HEK293 (cell line): ENCODE measurements around the gene CTNNA2.

Source experiments
- CTCF ChIA-PET: fragments of 350-600 bp; formaldehyde crosslinking; extraction: SDS; loops from one replicate; lab custom pipeline; 2021; ENCODE audit warnings: antibody characterized with exemption; lab: Yijun Ruan, JAX
- POLR2A ChIA-PET: fragments of 300-600 bp; formaldehyde crosslinking; extraction: SDS; loops from one replicate; lab custom pipeline; 2020; ENCODE audit warnings: antibody characterized with exemption, inconsistent platforms; lab: Yijun Ruan, JAX
- H3K27ac ChIP-seq: fragments of 200-500 bp; sonication (Bioruptor generic); 2 replicates; pipeline ENCODE4 v1.5.1; 2014; ENCODE audit warnings: low read depth, low read length, control low read depth, inconsistent platforms; ENCODE audit errors: extremely low read depth
- H3K36me3 ChIP-seq, 2 experiments: fragments of 200-500 bp in 1 of 2; sonication (Bioruptor generic) in 1 of 2; 1 replicate in 1 of 2; 2 replicates in 1 of 2; pipeline ENCODE4 v1.5.1; 2014 to 2017; ENCODE audit warnings: inconsistent platforms in 2 of 2, low read length in 2 of 2; ENCODE audit not compliant: control insufficient read depth in 2 of 2, insufficient read depth in 1 of 2
- H3K4me1 ChIP-seq: fragments of 200-500 bp; sonication (Bioruptor generic); 2 replicates; pipeline ENCODE4 v1.5.1; 2014; ENCODE audit warnings: mild to moderate bottlenecking, low read length, inconsistent platforms; ENCODE audit not compliant: control insufficient read depth, insufficient read depth
- H3K4me3 ChIP-seq: 2 replicates; pipeline ENCODE4 v1.5.1; 2011; ENCODE audit warnings: low read depth, mild to moderate bottlenecking, control low read depth, low read length, moderate library complexity
- H3K9me3 ChIP-seq: fragments of 200-500 bp; sonication (Bioruptor generic); 2 replicates; pipeline ENCODE4 v1.5.1; 2014; ENCODE audit warnings: low read depth, low read length, inconsistent platforms; ENCODE audit not compliant: control insufficient read depth, insufficient read depth
- KLF16 ChIP-seq: fragments of 450-650 bp; formaldehyde crosslinking; IDR thresholded peaks from 2 replicates; pipeline ENCODE4 v1.5.1; 2017; ENCODE audit warnings: missing biosample characterization, missing genetic modification characterization
- KLF8 ChIP-seq: fragments of 450-650 bp; formaldehyde crosslinking; IDR thresholded peaks from 2 replicates; pipeline ENCODE4 v1.5.1; 2016; ENCODE audit warnings: missing biosample characterization, missing genetic modification characterization
- SCRT1 ChIP-seq: fragments of 450-650 bp; formaldehyde crosslinking; IDR thresholded peaks from 2 replicates; pipeline ENCODE4 v1.5.1; 2016; ENCODE audit warnings: missing biosample characterization, missing genetic modification characterization, borderline replicate concordance
- ZBTB20 ChIP-seq: fragments of 450-650 bp; formaldehyde crosslinking; IDR thresholded peaks from 2 replicates; pipeline ENCODE4 v1.5.1; 2016; ENCODE audit warnings: missing biosample characterization, missing genetic modification characterization
- ZNF341 ChIP-seq: fragments of 450-650 bp; formaldehyde crosslinking; IDR thresholded peaks from 2 replicates; pipeline ENCODE4; 2016; ENCODE audit warnings: low read depth, missing biosample characterization, missing genetic modification characterization
- ZNF416 ChIP-seq: fragments of 450-650 bp; formaldehyde crosslinking; IDR thresholded peaks from 2 replicates; pipeline ENCODE4 v1.5.1; 2016; ENCODE audit warnings: missing biosample characterization, missing genetic modification characterization
- ZNF701 ChIP-seq: fragments of 450-650 bp; formaldehyde crosslinking; IDR thresholded peaks from 2 replicates; pipeline ENCODE4 v1.5.1; 2016; ENCODE audit warnings: missing biosample characterization, missing genetic modification characterization
- TF ChIP-seq, protein P1 (sequence below): sonication (generic); formaldehyde crosslinking; IDR thresholded peaks from 2 replicates; pipeline ENCODE4 v1.8.1; 2022; ENCODE audit warnings: mild to moderate bottlenecking, moderate library complexity, missing genetic modification reagents
- TF ChIP-seq, protein P2 (sequence below): fragments of 450-650 bp; formaldehyde crosslinking; IDR thresholded peaks from 2 replicates; pipeline ENCODE4 v1.5.1; 2016; ENCODE audit warnings: missing biosample characterization, missing genetic modification characterization
- TF ChIP-seq, protein P3 (sequence below): fragments of 450-650 bp; formaldehyde crosslinking; IDR thresholded peaks from 2 replicates; pipeline ENCODE4 v1.5.1; 2016; ENCODE audit warnings: missing biosample characterization, missing genetic modification characterization
- TF ChIP-seq, protein P4 (sequence below): fragments of 450-650 bp; formaldehyde crosslinking; IDR thresholded peaks from 2 replicates; pipeline ENCODE4 v1.5.1; 2016; ENCODE audit warnings: missing biosample characterization, missing genetic modification characterization
- TF ChIP-seq, protein P5 (sequence below): fragments of 450-650 bp; formaldehyde crosslinking; IDR thresholded peaks from 2 replicates; pipeline ENCODE4 v1.5.1; 2016; ENCODE audit warnings: missing biosample characterization, missing genetic modification characterization, borderline replicate concordance
- TF ChIP-seq, protein P6 (sequence below): fragments of 450-650 bp; formaldehyde crosslinking; IDR thresholded peaks from 2 replicates; pipeline ENCODE4 v1.5.1; 2016; ENCODE audit warnings: missing biosample characterization, missing genetic modification characterization

Gene CTNNA2

DNA sequence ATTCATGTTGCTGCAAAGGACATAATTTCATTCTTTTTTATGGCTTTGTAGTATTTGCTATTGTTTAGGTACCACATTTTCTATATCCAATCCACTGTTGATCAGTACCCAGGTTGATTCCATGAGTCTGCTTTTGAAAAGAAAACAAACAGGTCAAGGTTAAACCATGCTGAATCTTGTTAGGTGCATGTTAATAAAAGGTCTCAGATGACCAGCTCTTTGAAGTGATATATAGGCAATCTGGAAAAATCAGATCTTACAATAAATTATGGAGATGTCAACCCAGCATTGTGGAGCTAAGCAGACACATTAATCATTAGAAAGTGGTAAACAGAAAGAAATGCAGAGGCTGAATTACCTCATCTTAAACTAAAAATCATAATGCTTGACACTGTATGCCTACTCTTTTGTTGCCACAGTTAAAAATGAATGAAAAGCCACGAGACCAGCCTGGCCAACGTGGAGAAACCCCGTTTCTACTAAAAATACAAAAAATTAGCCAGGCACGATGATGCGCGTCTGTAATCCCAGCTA is 246.0 kb downstream of the CTNNA2 start:
- no peaks in the 10 kb centered on the region for H3K9me3 ChIP-seq
- TF ChIP-seq SCRT1 (tag by site-specific recombination) (no peak), KLF16 (tag by site-specific recombination) (no peak), ZNF341 (tag by site-specific recombination) (no peak), ZNF701 (tag by site-specific recombination) (no peak), ZNF416 (tag by site-specific recombination) (no peak), KLF8 (no peak)
- TF ChIP-seq, protein P1, sequence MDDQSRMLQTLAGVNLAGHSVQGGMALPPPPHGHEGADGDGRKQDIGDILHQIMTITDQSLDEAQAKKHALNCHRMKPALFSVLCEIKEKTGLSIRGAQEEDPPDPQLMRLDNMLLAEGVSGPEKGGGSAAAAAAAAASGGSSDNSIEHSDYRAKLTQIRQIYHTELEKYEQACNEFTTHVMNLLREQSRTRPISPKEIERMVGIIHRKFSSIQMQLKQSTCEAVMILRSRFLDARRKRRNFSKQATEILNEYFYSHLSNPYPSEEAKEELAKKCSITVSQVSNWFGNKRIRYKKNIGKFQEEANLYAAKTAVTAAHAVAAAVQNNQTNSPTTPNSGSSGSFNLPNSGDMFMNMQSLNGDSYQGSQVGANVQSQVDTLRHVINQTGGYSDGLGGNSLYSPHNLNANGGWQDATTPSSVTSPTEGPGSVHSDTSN (CRISPR knock-in tag), result no peak
- TF ChIP-seq, protein P2, sequence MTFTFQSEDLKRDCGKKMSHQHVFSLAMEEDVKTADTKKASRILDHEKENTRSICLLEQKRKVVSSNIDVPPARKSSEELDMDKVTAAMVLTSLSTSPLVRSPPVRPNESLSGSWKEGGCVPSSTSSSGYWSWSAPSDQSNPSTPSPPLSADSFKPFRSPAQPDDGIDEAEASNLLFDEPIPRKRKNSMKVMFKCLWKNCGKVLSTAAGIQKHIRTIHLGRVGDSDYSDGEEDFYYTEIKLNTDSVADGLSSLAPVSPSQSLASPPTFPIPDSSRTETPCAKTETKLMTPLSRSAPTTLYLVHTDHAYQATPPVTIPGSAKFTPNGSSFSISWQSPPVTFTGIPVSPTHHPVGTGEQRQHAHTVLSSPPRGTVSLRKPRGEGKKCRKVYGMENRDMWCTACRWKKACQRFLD (tag by site-specific recombination), result no peak
- CTCF ChIA-PET, result no interaction called here
- no peaks in the 10 kb centered on the region for H3K36me3 ChIP-seq
- POLR2A ChIA-PET, result no interaction called here
- H3K27ac ChIP-seq, result no peak overlapping the region
- H3K4me1 ChIP-seq, result no peaks in the 10 kb centered on the region
- H3K4me3 ChIP-seq, result no peak overlapping the region

DNA sequence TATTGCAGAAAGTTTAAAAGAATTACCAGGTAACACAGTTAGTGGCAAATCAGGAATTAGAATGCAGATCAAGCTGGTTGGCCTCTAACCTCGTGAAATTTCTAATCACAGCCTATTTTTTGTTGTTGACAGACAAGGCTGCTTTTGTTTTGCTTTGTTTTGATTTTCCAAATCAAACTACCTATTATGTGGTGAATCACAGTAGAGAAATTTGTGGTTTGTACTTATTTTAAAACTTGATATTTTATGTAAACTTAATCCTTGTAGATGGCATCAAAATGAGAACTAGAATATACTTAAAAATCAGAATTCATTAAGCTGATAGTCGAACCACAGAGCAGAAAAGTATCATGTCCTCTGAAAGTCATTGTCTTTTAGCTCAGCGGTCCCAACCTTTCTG is 258.1 kb downstream of the CTNNA2 start:
- CTCF ChIA-PET, result no interaction called here
- H3K36me3 ChIP-seq, result no peaks in the 10 kb centered on the region
- no peak overlapping the region for H3K27ac ChIP-seq
- POLR2A ChIA-PET, result no interaction called here
- H3K4me3 ChIP-seq, result no peak overlapping the region
- TF ChIP-seq ZBTB20 (tag by site-specific recombination), result no peak
- TF ChIP-seq, protein P3, sequence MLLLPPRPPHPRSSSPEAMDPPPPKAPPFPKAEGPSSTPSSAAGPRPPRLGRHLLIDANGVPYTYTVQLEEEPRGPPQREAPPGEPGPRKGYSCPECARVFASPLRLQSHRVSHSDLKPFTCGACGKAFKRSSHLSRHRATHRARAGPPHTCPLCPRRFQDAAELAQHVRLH (tag by site-specific recombination), result no peak
- TF ChIP-seq, protein P4, sequence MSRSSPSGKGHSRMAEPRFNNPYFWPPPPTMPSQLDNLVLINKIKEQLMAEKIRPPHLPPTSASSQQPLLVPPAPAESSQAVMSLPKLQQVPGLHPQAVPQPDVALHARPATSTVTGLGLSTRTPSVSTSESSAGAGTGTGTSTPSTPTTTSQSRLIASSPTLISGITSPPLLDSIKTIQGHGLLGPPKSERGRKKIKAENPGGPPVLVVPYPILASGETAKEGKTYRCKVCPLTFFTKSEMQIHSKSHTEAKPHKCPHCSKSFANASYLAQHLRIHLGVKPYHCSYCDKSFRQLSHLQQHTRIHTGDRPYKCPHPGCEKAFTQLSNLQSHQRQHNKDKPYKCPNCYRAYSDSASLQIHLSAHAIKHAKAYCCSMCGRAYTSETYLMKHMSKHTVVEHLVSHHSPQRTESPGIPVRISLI, result no peak
- TF ChIP-seq, protein P5, sequence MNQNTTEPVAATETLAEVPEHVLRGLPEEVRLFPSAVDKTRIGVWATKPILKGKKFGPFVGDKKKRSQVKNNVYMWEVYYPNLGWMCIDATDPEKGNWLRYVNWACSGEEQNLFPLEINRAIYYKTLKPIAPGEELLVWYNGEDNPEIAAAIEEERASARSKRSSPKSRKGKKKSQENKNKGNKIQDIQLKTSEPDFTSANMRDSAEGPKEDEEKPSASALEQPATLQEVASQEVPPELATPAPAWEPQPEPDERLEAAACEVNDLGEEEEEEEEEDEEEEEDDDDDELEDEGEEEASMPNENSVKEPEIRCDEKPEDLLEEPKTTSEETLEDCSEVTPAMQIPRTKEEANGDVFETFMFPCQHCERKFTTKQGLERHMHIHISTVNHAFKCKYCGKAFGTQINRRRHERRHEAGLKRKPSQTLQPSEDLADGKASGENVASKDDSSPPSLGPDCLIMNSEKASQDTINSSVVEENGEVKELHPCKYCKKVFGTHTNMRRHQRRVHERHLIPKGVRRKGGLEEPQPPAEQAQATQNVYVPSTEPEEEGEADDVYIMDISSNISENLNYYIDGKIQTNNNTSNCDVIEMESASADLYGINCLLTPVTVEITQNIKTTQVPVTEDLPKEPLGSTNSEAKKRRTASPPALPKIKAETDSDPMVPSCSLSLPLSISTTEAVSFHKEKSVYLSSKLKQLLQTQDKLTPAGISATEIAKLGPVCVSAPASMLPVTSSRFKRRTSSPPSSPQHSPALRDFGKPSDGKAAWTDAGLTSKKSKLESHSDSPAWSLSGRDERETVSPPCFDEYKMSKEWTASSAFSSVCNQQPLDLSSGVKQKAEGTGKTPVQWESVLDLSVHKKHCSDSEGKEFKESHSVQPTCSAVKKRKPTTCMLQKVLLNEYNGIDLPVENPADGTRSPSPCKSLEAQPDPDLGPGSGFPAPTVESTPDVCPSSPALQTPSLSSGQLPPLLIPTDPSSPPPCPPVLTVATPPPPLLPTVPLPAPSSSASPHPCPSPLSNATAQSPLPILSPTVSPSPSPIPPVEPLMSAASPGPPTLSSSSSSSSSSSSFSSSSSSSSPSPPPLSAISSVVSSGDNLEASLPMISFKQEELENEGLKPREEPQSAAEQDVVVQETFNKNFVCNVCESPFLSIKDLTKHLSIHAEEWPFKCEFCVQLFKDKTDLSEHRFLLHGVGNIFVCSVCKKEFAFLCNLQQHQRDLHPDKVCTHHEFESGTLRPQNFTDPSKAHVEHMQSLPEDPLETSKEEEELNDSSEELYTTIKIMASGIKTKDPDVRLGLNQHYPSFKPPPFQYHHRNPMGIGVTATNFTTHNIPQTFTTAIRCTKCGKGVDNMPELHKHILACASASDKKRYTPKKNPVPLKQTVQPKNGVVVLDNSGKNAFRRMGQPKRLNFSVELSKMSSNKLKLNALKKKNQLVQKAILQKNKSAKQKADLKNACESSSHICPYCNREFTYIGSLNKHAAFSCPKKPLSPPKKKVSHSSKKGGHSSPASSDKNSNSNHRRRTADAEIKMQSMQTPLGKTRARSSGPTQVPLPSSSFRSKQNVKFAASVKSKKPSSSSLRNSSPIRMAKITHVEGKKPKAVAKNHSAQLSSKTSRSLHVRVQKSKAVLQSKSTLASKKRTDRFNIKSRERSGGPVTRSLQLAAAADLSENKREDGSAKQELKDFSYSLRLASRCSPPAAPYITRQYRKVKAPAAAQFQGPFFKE, result no peak
- TF ChIP-seq, protein P6, sequence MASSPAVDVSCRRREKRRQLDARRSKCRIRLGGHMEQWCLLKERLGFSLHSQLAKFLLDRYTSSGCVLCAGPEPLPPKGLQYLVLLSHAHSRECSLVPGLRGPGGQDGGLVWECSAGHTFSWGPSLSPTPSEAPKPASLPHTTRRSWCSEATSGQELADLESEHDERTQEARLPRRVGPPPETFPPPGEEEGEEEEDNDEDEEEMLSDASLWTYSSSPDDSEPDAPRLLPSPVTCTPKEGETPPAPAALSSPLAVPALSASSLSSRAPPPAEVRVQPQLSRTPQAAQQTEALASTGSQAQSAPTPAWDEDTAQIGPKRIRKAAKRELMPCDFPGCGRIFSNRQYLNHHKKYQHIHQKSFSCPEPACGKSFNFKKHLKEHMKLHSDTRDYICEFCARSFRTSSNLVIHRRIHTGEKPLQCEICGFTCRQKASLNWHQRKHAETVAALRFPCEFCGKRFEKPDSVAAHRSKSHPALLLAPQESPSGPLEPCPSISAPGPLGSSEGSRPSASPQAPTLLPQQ (tag by site-specific recombination), result no peak
- no peaks in the 10 kb centered on the region for H3K9me3 ChIP-seq
- H3K4me1 ChIP-seq, result no peaks in the 10 kb centered on the region
